ENCODE measurements around the gene CD164. TPM values are rescaled to one million over a fixed set of nuclear protein-coding genes. Genes with fewer than 3 reads are reported as not detected.

The CD164 gene
- total RNA-seq, 1 donor from 2014 or later = 307 TPM

DNA sequence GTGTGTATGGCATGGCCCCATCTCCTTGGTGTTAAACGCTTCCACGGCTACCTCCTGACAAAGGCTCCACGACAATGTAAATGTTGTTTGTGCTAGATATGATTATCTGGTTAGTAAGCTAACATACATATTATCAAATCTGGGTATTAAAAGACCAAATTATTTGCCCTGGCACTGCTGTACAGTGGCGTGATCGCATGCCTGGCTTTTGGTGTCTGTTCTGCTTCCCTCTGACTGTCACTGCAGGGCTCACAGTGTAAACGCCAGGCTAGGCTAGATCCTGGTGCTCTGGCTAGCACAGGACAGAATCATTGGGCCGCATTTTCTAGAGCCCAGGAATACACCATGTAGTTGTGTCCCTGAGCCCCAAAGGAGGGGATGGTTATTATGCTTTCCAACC lies 38.7 kb downstream of the CD164 start:
- Histone ChIP-seq H3K9me3 (no peaks in the 10 kb centered on the region), H3K36me3 (no peaks in the 10 kb centered on the region), H3K27ac (no peak overlapping the region), H3K4me3 (no peak overlapping the region), H3K27me3 (ENCODE audit: low read depth) (no peaks in the 10 kb centered on the region), H3K4me1 (no peaks in the 10 kb centered on the region)
- TF ChIP-seq, protein P1, sequence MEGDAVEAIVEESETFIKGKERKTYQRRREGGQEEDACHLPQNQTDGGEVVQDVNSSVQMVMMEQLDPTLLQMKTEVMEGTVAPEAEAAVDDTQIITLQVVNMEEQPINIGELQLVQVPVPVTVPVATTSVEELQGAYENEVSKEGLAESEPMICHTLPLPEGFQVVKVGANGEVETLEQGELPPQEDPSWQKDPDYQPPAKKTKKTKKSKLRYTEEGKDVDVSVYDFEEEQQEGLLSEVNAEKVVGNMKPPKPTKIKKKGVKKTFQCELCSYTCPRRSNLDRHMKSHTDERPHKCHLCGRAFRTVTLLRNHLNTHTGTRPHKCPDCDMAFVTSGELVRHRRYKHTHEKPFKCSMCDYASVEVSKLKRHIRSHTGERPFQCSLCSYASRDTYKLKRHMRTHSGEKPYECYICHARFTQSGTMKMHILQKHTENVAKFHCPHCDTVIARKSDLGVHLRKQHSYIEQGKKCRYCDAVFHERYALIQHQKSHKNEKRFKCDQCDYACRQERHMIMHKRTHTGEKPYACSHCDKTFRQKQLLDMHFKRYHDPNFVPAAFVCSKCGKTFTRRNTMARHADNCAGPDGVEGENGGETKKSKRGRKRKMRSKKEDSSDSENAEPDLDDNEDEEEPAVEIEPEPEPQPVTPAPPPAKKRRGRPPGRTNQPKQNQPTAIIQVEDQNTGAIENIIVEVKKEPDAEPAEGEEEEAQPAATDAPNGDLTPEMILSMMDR (IDR thresholded peaks at IDR 0.05) = no peak
- DNase-seq (no peak), ATAC-seq (no peak)
- intact Hi-C loops (cut with DNase I) = no loop called here

DNA sequence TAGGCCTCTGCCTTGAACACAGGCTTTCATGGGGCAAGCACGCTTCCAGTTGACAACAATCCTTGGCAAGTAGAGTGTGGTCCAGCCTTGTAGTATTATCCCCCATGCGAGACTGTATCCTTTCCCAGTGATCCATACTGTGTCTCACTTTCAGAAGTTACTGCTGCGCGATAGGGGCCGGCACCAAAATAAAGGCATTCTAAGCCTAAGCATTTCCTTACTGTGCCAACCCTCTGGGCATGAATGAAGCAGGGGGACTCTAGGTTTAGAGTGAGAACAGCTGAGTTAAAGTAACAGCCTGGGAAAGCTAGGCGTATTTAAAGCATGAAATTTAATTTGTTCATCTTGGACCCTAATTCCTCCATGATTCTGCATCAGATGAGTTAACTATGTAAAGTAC lies 39.4 kb downstream of the CD164 start:
- Histone ChIP-seq H3K4me3 (no peak overlapping the region), H3K4me1 (no peaks in the 10 kb centered on the region), H3K27me3 (ENCODE audit: low read depth) (no peaks in the 10 kb centered on the region), H3K9me3 (no peaks in the 10 kb centered on the region), H3K27ac (no peak overlapping the region), H3K36me3 (no peaks in the 10 kb centered on the region)
- intact Hi-C loops (cut with DNase I) = no loop called here
- DNase-seq (no peak), ATAC-seq (no peak)
- TF ChIP-seq, protein P1 (IDR thresholded peaks at IDR 0.05) = no peak

DNA sequence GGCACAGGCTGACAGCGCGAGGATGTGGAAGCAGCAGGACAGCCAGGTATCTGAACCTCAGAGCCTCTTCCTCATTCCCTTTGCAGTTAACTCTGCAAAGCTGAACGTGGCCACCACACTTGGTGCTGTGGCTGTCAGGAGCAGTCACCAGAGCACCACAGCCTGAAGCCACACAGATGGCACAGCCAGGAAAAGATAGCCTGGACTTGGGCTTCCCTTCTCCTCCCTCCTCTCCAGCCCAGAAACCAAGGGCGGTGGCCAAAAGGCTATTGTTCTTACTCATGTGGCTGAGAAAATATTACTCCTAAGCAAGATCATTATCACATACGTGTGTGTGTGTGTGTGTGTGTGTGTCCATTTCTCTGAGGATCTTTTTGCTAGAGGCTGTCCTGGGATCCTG lies 39.8 kb downstream of the CD164 start:
- no peaks in the 10 kb centered on the region for H3K4me1 ChIP-seq
- ATAC-seq = no peak
- no peaks in the 10 kb centered on the region for H3K27me3 ChIP-seq (ENCODE audit: low read depth)
- DNase-seq = no peak
- no peaks in the 10 kb centered on the region for H3K36me3 ChIP-seq
- no peak overlapping the region for H3K27ac ChIP-seq
- TF ChIP-seq, protein P1 (IDR thresholded peaks at IDR 0.05) = no peak
- no peaks in the 10 kb centered on the region for H3K9me3 ChIP-seq
- H3K4me3 ChIP-seq = no peak overlapping the region
- intact Hi-C loops (cut with DNase I) = no loop called here

DNA sequence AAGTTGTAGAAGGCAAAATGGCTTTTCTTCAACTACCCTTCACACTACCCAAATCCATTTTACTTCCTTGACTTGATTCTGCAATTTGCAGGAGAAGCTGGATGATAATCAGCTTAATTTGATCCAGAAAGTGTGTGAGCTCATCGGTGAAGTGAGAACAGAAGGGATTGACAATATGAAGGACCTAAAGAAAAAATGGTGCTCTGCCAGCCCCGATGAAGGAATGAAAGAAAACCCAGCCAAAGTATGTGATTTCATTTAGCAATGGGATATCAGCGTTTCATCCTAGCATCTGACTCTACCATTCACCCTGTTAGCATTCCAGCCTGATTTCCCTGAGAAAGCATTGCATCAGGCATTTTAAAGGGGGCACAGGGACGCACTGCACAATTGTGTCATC lies 41.5 kb downstream of the CD164 start:
- H3K4me3 ChIP-seq = no peak overlapping the region
- ATAC-seq = no peak
- peaks cover 7% of the 10 kb centered on the region for H3K4me1 ChIP-seq
- intact Hi-C loops (cut with DNase I) = no loop called here
- TF ChIP-seq, protein P1 (IDR thresholded peaks at IDR 0.05) = no peak
- DNase-seq = no peak
- H3K36me3 ChIP-seq = no peaks in the 10 kb centered on the region
- H3K27me3 ChIP-seq (ENCODE audit: low read depth) = no peaks in the 10 kb centered on the region
- H3K27ac ChIP-seq = no peak overlapping the region
- no peaks in the 10 kb centered on the region for H3K9me3 ChIP-seq

DNA sequence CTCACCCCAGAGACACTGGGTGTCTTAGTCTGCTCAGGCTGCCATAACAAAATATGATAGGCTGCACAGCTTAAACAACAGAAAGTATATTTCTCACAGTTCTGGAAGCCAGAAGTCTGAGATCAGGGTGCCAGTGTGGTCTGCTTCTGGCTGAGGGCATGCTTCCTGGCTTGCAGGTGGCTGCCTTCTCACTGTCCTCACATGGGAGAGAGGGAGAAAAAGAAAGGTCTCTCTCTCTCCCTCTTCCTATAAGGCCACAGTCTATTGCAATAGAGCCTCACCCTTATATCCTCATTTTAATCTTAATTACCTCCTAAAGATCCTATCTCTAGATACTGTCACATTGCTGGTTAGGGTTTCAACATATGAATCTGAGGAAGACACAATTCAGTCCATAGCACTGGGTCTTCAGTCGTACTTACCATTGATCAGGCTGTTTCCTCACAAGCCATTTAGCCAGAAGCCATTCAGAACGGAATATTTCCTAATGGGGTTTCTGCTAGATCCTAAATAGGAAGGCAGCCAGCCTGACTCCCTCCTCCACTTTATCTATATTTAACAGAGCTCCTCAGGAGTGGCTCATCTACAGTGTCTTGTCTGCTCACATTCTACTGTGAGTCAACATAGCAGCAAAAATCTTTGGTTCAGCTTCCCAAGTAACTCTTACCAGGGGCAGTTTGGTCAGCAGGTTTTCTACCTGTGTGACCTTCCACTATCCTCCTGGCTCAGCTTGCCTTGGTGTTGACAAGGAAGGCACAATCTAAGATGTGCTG lies 42.2 kb downstream of the CD164 start:
- no peak for ATAC-seq

More for the DNA sequence above, 42.2 kb downstream of the CD164 start:
- peaks cover 7% of the 10 kb centered on the region for H3K4me1 ChIP-seq
- no peak overlapping the region for H3K27ac ChIP-seq
- H3K36me3 ChIP-seq = no peaks in the 10 kb centered on the region
- intact Hi-C loops (cut with DNase I) = no loop called here
- no peaks in the 10 kb centered on the region for H3K9me3 ChIP-seq
- TF ChIP-seq, protein P1 (IDR thresholded peaks at IDR 0.05) = no peak
- no peak for DNase-seq
- H3K4me3 ChIP-seq = no peak overlapping the region
- no peaks in the 10 kb centered on the region for H3K27me3 ChIP-seq (ENCODE audit: low read depth)
